ENCODE results near the gene IGSF6. TPM values are rescaled to one million over a fixed set of nuclear protein-coding genes. Genes with fewer than 3 reads are reported as not detected.

IGSF6 gene
- total and polyA plus RNA-seq, 9 of the 15 experiments (the other 6 are each of a cell fraction or from before 2014, with no cell fraction given): 0.07 TPM; not detected in 8

- POLR2A ChIA-PET: no interaction called here
- CTCF ChIA-PET (ENCODE audit: low intra/inter-chr PET ratio): no interaction called here
- no peaks in the 10 kb centered on the region for H3K9me1 ChIP-seq (ENCODE audit: control insufficient read depth, insufficient read depth, low read length)
- H3K4me1 ChIP-seq (replicated peaks in 1 of 2; ENCODE audit: control insufficient read depth in 2 of 2, insufficient read depth in 2 of 2, low read length in 2 of 2): 0 out of 5 replicates have a peak, but pooled peaks cover 0 to 3% of the 10 kb centered on the region in 2 experiments
- H2AFZ ChIP-seq (ENCODE audit: low read depth, low read length): no peak overlapping the region
- H3K4me2 ChIP-seq (ENCODE audit: insufficient read depth, low read length): no peak overlapping the region
- no TSS peak for BruUV-seq (replicated peaks)
- no peak for TF ChIP-seq TRIM24 (IDR thresholded peaks at IDR 0.05)
- no peak for ATAC-seq
- no peak overlapping the region for H3K27ac ChIP-seq (ENCODE audit: extremely low read depth, low read depth, low read length)
- intact Hi-C loops (cut with micrococcal nuclease): no loop called here
- in situ Hi-C loops (cut with MboI): no loop called here
- H3K9me3 ChIP-seq (replicated peaks; ENCODE audit: control insufficient read depth, insufficient read depth, low read depth, low read length): peaks cover 2% of the 10 kb centered on the region; the same call in 1 of the 2 replicates
- DNase-seq (ENCODE audit: extremely low read depth in 1 of 4, low spot score in 3 of 4): no peak
- H3K79me2 ChIP-seq (ENCODE audit: control insufficient read depth, insufficient read depth, low read length): no peaks in the 10 kb centered on the region
- H3K4me3 ChIP-seq: no peak overlapping the region
- H3K9ac ChIP-seq (ENCODE audit: insufficient read depth in 1 of 2, low read depth in 2 of 2, low read length in 2 of 2): no peak overlapping the region
- no peaks in the 10 kb centered on the region for H3K27me3 ChIP-seq (ENCODE audit: control insufficient read depth in 2 of 2, insufficient read depth in 2 of 2, low read length in 2 of 2)
- no peak for FAIRE-seq
- H3K36me3 ChIP-seq (ENCODE audit: control insufficient read depth, insufficient read depth, low read length): peaks cover 49% of the 10 kb centered on the region; the same call in 2 of the 3 replicates
- 93% methylated on average over 5 of the region's 5 CpGs for WGBS (ENCODE audit: insufficient coverage, low coverage, missing lambda C conversion rate)
- H4K20me1 ChIP-seq (replicated peaks; ENCODE audit: control insufficient read depth, insufficient read depth, low read length): no peaks in the 10 kb centered on the region
These were observed 24.2 kb downstream of the IGSF6 start for GRCh38 chr16:21628121-21628726.

DNA sequence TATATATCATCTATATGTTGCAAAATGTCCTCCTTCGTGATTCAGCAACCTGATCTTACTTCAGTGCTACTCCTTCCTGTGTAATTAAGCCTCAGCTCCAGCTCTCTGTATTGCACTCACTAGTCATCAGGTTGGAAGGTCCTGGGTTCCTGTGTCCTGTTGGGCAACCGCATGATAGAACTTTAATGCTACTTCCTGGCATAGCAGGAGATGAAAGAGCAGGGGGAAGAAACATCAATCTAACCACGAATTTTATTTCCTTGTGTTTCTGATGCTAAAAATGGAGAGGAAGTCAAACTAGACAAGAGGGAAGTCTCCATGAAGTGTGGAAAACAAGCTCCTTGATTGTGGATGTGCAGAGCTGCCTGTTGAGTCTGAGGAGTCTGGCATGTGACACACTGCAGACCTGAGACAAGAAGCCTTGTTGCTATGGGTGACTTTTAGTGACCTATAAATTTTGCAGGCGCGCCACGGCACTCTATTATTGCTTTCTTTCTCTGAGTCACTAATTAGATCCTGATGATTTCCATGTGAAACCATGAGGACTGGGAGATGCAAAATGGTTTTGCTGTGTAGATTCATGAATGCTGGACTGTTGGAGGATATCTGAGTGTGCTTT, 25.6 kb downstream of the IGSF6 start:
- Histone ChIP-seq H4K20me1 (replicated peaks; ENCODE audit: control insufficient read depth, insufficient read depth, low read length) (no peaks in the 10 kb centered on the region), H3K9ac (ENCODE audit: insufficient read depth in 1 of 2, low read depth in 2 of 2, low read length in 2 of 2) (no peak overlapping the region), H3K27me3 (ENCODE audit: control insufficient read depth in 2 of 2, insufficient read depth in 2 of 2, low read length in 2 of 2) (no peaks in the 10 kb centered on the region), H3K9me3 (replicated peaks; ENCODE audit: control insufficient read depth, insufficient read depth, low read depth, low read length) (peaks cover 2% of the 10 kb centered on the region; the same call in 1 of the 2 replicates), H3K36me3 (ENCODE audit: control insufficient read depth, insufficient read depth, low read length) (peaks cover 50% of the 10 kb centered on the region; the same call in 2 of the 3 replicates), H3K4me3 (no peak overlapping the region), H2AFZ (ENCODE audit: low read depth, low read length) (no peak overlapping the region), H3K4me1 (replicated peaks in 1 of 2; ENCODE audit: control insufficient read depth in 2 of 2, insufficient read depth in 2 of 2, low read length in 2 of 2) (0 out of 5 replicates have a peak, but pooled peaks cover 0 to 3% of the 10 kb centered on the region in 2 experiments), H3K4me2 (ENCODE audit: insufficient read depth, low read length) (no peak overlapping the region), H3K79me2 (ENCODE audit: control insufficient read depth, insufficient read depth, low read length) (no peaks in the 10 kb centered on the region), H3K27ac (ENCODE audit: extremely low read depth, low read depth, low read length) (no peak overlapping the region), H3K9me1 (ENCODE audit: control insufficient read depth, insufficient read depth, low read length) (no peaks in the 10 kb centered on the region)
- intact Hi-C loops (cut with micrococcal nuclease) (no loop called here), in situ Hi-C loops (cut with MboI) (no loop called here)
- FAIRE-seq: no peak
- TSS peak; percentile 19 for BruUV-seq (replicated peaks)
- ChIA-PET CTCF (ENCODE audit: low intra/inter-chr PET ratio) (no interaction called here), POLR2A (interaction anchor here (1.2 kb wide), 1 partner anchor 9 kb away, joined by 3 read pairs; no protein-coding TSS in a partner anchor)
- WGBS (ENCODE audit: insufficient coverage, low coverage, missing lambda C conversion rate): 70% methylated on average over 6 of the region's 6 CpGs
- DNase-seq (ENCODE audit: extremely low read depth in 1 of 4, low spot score in 3 of 4): no peak
- ATAC-seq: no peak
- TF ChIP-seq ZNF644 (tag; IDR thresholded peaks at IDR 0.05; ENCODE audit: low read depth): no peak
- TF ChIP-seq, protein P1, sequence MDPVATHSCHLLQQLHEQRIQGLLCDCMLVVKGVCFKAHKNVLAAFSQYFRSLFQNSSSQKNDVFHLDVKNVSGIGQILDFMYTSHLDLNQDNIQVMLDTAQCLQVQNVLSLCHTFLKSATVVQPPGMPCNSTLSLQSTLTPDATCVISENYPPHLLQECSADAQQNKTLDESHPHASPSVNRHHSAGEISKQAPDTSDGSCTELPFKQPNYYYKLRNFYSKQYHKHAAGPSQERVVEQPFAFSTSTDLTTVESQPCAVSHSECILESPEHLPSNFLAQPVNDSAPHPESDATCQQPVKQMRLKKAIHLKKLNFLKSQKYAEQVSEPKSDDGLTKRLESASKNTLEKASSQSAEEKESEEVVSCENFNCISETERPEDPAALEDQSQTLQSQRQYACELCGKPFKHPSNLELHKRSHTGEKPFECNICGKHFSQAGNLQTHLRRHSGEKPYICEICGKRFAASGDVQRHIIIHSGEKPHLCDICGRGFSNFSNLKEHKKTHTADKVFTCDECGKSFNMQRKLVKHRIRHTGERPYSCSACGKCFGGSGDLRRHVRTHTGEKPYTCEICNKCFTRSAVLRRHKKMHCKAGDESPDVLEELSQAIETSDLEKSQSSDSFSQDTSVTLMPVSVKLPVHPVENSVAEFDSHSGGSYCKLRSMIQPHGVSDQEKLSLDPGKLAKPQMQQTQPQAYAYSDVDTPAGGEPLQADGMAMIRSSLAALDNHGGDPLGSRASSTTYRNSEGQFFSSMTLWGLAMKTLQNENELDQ (CRISPR knock-in tag; IDR thresholded peaks at IDR 0.05; ENCODE audit: borderline replicate concordance): no peak
- TF ChIP-seq, protein P2, sequence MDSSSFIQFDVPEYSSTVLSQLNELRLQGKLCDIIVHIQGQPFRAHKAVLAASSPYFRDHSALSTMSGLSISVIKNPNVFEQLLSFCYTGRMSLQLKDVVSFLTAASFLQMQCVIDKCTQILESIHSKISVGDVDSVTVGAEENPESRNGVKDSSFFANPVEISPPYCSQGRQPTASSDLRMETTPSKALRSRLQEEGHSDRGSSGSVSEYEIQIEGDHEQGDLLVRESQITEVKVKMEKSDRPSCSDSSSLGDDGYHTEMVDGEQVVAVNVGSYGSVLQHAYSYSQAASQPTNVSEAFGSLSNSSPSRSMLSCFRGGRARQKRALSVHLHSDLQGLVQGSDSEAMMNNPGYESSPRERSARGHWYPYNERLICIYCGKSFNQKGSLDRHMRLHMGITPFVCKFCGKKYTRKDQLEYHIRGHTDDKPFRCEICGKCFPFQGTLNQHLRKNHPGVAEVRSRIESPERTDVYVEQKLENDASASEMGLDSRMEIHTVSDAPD (CRISPR knock-in tag; IDR thresholded peaks at IDR 0.05): no peak
- TF ChIP-seq FOXJ2 (tag; IDR thresholded peaks at IDR 0.05): 0 out of 2 replicates have a peak, but pooled peaks have one; percentile 30
- TF ChIP-seq, protein P3, sequence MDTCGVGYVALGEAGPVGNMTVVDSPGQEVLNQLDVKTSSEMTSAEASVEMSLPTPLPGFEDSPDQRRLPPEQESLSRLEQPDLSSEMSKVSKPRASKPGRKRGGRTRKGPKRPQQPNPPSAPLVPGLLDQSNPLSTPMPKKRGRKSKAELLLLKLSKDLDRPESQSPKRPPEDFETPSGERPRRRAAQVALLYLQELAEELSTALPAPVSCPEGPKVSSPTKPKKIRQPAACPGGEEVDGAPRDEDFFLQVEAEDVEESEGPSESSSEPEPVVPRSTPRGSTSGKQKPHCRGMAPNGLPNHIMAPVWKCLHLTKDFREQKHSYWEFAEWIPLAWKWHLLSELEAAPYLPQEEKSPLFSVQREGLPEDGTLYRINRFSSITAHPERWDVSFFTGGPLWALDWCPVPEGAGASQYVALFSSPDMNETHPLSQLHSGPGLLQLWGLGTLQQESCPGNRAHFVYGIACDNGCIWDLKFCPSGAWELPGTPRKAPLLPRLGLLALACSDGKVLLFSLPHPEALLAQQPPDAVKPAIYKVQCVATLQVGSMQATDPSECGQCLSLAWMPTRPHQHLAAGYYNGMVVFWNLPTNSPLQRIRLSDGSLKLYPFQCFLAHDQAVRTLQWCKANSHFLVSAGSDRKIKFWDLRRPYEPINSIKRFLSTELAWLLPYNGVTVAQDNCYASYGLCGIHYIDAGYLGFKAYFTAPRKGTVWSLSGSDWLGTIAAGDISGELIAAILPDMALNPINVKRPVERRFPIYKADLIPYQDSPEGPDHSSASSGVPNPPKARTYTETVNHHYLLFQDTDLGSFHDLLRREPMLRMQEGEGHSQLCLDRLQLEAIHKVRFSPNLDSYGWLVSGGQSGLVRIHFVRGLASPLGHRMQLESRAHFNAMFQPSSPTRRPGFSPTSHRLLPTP (IDR thresholded peaks at IDR 0.05; ENCODE audit: borderline replicate concordance, extremely low read depth, insufficient read length): no peak
